Measurements from ENCODE around the gene GMFB. TPM values are rescaled to one million over a fixed set of nuclear protein-coding genes. Genes with fewer than 3 reads are reported as not detected.

GMFB gene
- total RNA-seq (80.7 and 138 TPM in 2 replicates), polyA plus RNA-seq (41.8 and 47.3 TPM in 2 replicates)

GRCh38 chr14:54488646-54489317, at the start of gene GMFB:
Gene GMFB (minus strand): TSS chr14:54488980. CDS start chr14:54488927, 53 bp downstream.
- no peaks in the 10 kb centered on the region for H3K27me3 ChIP-seq
- H3K36me3 ChIP-seq (replicated peaks; ENCODE audit: insufficient read depth, low read depth) = no peaks in the 10 kb centered on the region
- 2% methylated on average over 47 of the region's 51 CpGs for WGBS (ENCODE audit: low lambda C conversion rate, missing lambda C conversion rate)
- H3K27ac ChIP-seq = peak within 1 kb of the TSS; percentile 97
- H3K9me3 ChIP-seq (ENCODE audit: low read depth) = no peaks in the 10 kb centered on the region
- peaks cover 54% of the 10 kb centered on the region for H3K79me2 ChIP-seq
- H3K4me1 ChIP-seq (ENCODE audit: insufficient read depth) = no peaks in the 10 kb centered on the region
- no peak for TF ChIP-seq EZH2 (IDR thresholded peaks at IDR 0.05; ENCODE audit: borderline replicate concordance)
- TF ChIP-seq EZH2phosphoT487 (IDR thresholded peaks at IDR 0.05; ENCODE audit: low read depth, severe bottlenecking, unreplicated experiment) = no peak
- TF ChIP-seq CTCF (IDR thresholded peaks at IDR 0.05; ENCODE audit: poor library complexity) = peak; percentile 47
- H2AFZ ChIP-seq = peak within 1 kb of the TSS; percentile 96
- H3K4me3 ChIP-seq = peak within 1 kb of the TSS; percentile 60
- peaks cover 5% of the 10 kb centered on the region for H4K20me1 ChIP-seq (ENCODE audit: insufficient read depth, poor library complexity, severe bottlenecking)
- H3K4me2 ChIP-seq = peak within 1 kb of the TSS; percentile 78
- peak; percentile 96 for DNase-seq (ENCODE audit: low spot score)
- no peaks in the 10 kb centered on the region for H3K9me2 ChIP-seq (replicated peaks; ENCODE audit: insufficient read depth)

- H3K4me2 ChIP-seq = peak overlapping the region; percentile 54
- 64% methylated on average over 3 of the region's 3 CpGs for WGBS (ENCODE audit: low lambda C conversion rate, missing lambda C conversion rate)
These were observed 49.3 kb upstream of the GMFB start for GRCh38 chr14:54538055-54538454.

GRCh38 chr14:54537651-54538050, 48.9 kb upstream of the GMFB start:
- Histone ChIP-seq H3K36me3 (replicated peaks; ENCODE audit: insufficient read depth, low read depth) (no peaks in the 10 kb centered on the region), H3K4me3 (no peak overlapping the region), H3K27ac (no peak overlapping the region), H3K27me3 (no peaks in the 10 kb centered on the region), H3K9me3 (ENCODE audit: low read depth) (no peaks in the 10 kb centered on the region), H4K20me1 (ENCODE audit: insufficient read depth, poor library complexity, severe bottlenecking) (no peaks in the 10 kb centered on the region), H3K4me2 (peak overlapping the region; percentile 54), H3K4me1 (ENCODE audit: insufficient read depth) (peaks cover 15% of the 10 kb centered on the region), H3K9me2 (replicated peaks; ENCODE audit: insufficient read depth) (no peaks in the 10 kb centered on the region), H2AFZ (no peak overlapping the region), H3K79me2 (no peaks in the 10 kb centered on the region)
- peak; percentile 21 for DNase-seq (ENCODE audit: low spot score)
- WGBS (ENCODE audit: low lambda C conversion rate, missing lambda C conversion rate) = 54% methylated on average over 2 of the region's 2 CpGs
- TF ChIP-seq EZH2phosphoT487 (IDR thresholded peaks at IDR 0.05; ENCODE audit: low read depth, severe bottlenecking, unreplicated experiment) = peak; percentile 60
- TF ChIP-seq EZH2 (IDR thresholded peaks at IDR 0.05; ENCODE audit: borderline replicate concordance) = no peak
- TF ChIP-seq CTCF (IDR thresholded peaks at IDR 0.05; ENCODE audit: poor library complexity) = no peak

More at GRCh38 chr14:54538055-54538454, 49.3 kb upstream of the GMFB start:
- Histone ChIP-seq H3K27ac (no peak overlapping the region), H3K4me3 (no peak overlapping the region), H3K36me3 (replicated peaks; ENCODE audit: insufficient read depth, low read depth) (no peaks in the 10 kb centered on the region), H3K79me2 (no peaks in the 10 kb centered on the region), H3K9me3 (ENCODE audit: low read depth) (no peaks in the 10 kb centered on the region), H3K27me3 (no peaks in the 10 kb centered on the region), H2AFZ (no peak overlapping the region), H3K9me2 (replicated peaks; ENCODE audit: insufficient read depth) (no peaks in the 10 kb centered on the region), H4K20me1 (ENCODE audit: insufficient read depth, poor library complexity, severe bottlenecking) (no peaks in the 10 kb centered on the region), H3K4me1 (ENCODE audit: insufficient read depth) (peaks cover 15% of the 10 kb centered on the region)
- DNase-seq (ENCODE audit: low spot score) = no peak
- TF ChIP-seq EZH2phosphoT487 (IDR thresholded peaks at IDR 0.05; ENCODE audit: low read depth, severe bottlenecking, unreplicated experiment) = no peak
- TF ChIP-seq EZH2 (IDR thresholded peaks at IDR 0.05; ENCODE audit: borderline replicate concordance) = no peak
- no peak for TF ChIP-seq CTCF (IDR thresholded peaks at IDR 0.05; ENCODE audit: poor library complexity)

All from hepatocyte (in vitro differentiated cells).